GM10266 (cell line): ENCODE results near the gene HSPA2.

Experiments
- DNase-seq: peaks from one replicate; pipeline ENCODE4 v3.0.0; 2012; ENCODE audit errors: extremely low spot score
- TF ChIP-seq, protein P1 (sequence below): IDR thresholded peaks from 2 replicates; pipeline ENCODE4 v1.5.1; 2012; ENCODE audit warnings: mild to moderate bottlenecking, low read depth; ENCODE audit not compliant: control insufficient read depth, insufficient read depth; ENCODE audit errors: missing control alignments

The HSPA2 gene

DNA sequence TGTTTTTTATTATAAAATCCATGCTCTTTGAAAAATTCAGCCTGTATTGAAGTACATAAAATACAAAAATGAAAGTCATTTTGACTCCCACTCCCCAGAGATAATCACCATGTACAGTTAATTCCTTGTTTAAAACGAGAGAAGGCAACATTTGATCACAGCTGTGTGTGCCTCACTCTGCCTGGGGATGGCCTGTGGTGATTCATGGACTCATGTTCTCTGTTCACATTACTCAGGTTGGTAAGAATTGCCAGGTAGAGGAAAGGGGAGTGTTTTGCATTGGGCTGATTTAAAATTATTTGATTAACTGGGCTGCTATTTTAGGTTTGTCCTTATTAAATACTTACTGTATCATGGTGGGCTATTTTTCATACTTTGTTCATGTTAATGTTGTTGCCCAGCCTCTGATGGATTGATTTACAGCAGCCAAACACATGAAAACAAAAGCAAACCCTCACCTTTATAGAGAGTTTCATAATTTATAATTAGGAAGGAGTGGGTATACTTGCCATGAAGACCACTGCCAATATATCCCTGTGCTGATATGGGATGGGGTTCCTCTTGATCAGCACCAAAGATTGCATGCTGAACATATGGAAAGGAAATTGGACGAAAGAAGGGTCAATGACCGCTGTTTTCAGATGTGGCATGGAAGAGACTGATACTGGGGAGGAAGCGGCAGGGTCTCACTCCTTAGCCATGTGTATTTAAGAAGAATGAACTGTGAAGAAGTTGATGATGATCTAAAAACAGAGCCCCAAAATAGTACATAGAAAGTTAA is 33.0 kb upstream of the HSPA2 start:
- DNase-seq: no peak
- TF ChIP-seq, protein P1, sequence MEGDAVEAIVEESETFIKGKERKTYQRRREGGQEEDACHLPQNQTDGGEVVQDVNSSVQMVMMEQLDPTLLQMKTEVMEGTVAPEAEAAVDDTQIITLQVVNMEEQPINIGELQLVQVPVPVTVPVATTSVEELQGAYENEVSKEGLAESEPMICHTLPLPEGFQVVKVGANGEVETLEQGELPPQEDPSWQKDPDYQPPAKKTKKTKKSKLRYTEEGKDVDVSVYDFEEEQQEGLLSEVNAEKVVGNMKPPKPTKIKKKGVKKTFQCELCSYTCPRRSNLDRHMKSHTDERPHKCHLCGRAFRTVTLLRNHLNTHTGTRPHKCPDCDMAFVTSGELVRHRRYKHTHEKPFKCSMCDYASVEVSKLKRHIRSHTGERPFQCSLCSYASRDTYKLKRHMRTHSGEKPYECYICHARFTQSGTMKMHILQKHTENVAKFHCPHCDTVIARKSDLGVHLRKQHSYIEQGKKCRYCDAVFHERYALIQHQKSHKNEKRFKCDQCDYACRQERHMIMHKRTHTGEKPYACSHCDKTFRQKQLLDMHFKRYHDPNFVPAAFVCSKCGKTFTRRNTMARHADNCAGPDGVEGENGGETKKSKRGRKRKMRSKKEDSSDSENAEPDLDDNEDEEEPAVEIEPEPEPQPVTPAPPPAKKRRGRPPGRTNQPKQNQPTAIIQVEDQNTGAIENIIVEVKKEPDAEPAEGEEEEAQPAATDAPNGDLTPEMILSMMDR: no peak

DNA sequence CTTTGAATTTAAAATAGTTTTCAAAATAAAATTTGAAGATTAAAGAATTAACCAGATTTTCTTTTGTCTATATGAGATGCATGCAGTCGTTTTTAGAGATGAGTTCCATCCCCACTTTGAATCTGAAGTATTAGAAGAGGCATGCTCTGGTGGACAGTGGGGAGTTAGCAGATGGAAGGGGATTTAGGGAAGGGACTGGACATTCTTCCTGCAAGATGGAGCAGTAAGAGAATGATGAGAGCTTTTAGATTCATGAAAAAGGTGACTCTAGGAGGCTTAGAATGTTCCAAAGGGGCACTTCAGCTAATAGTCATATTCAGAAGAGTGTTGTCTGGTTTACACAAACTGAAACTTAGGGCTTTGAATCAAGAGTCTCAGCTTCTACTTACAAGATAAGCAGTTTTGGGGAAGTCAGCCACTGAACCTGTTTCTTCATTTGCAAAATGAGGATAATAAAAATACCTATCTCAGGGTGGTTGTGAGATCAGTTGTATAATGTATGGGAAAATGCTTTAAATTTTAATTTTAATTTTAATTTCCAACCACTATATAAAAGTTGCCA is 32.2 kb upstream of the HSPA2 start:
- TF ChIP-seq, protein P1: no peak
- DNase-seq: peak; percentile 56

DNA sequence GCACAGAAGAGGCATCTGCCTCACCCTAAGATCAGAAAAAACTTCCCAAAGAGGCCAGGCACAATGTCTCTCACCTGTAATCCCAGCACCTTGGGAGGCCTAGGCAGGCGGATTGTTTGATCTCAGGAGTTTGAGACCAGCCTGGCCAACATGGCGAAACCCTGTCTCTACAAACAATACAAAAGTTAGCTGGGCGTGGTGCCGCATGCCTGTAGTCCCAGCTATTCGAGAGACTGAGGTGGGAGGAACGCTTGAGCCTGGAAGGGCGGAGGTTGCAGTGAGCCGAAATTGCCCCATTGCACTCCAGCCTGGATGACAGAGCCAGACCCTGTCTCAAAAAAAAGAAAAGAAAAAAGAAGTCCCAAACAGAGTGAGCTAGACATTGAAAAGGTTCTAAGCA is 31.5 kb upstream of the HSPA2 start:
- TF ChIP-seq, protein P1: no peak
- DNase-seq: no peak

DNA sequence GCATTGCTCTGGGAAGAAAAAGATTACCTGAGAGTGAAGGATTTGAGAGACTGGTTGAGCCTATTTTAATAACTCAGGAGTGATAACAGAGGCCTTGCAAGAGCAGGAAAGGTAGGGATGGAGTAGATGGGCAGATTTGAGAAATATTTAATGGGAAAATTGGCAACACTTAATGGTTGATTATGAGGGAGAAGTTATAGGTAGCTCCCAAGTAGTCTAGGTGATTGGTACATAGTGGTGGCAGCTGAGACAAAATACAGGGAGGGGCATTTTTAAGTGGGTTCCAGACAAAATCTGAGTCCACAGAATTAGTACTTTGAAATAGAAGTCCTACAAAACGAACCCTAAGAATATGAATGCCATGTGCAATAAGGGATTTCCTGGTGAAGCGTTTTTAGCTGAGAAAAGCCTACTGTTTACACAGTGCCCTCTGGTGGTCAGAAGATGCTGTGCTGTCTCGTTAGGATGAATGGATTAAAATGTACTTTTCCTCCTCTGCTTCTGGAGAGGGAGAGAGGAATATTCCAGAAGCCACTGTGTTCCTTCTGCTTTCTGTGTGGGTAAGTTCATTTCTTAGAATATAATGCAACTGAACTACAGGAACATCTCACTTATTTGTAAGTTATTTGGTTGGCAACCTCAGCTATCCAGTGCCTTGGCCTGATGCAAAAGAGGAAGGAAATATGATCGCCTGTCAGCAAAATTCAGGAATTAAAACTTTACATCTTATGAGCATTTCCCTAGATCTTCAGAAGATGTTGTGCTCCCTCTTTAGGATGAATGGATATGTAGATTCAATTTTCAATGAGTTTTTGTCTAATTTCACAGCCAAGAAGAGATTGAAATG is 29.5 kb upstream of the HSPA2 start:
- DNase-seq: no peak
- TF ChIP-seq, protein P1: peak; percentile 87

DNA sequence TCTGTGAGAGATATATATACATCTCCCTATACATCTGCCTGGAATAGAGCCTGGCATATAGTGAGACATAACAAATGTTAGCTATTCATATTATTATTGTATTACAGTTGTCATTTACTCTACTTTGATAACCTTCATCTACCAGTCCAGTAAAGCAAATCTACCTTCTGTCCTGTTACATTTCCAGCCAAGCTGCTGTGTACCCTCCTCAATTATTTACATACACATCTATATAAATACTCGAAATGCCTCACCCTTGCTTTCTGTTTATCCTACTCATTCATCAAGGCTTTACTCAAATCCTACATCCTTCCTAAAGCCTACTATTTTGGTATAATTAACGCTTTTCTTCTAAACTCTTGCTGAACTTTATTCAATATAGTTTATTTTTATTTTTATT is 27.3 kb upstream of the HSPA2 start:
- TF ChIP-seq, protein P1: no peak
- no peak for DNase-seq

DNA sequence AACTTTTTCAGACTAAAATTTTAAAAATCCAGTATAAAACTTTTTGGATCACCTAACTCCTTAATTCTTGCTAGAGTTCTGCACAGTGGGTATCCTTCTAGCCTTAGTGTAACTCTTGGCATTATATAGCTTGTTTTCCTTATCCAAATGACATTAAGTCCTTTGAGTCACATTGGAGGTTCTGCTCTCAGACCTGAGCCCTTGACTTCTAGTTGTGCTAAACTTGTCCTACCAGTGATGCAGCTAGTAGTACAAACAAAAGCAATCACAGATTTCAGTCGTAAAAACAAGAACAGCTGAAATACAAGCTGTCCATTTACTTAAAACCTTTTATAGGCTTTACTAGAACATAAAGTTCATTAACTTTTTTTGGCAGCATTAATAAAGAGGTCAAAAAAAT is 25.5 kb upstream of the HSPA2 start:
- TF ChIP-seq, protein P1: no peak
- DNase-seq: no peak
